HG03097 (cell line): ENCODE measurements around the gene TRIM31.

Source experiments
- ATAC-seq: cut with Tn5 transposase; IDR thresholded peaks from one replicate; pipeline ENCODE4 v1.9.1; 2021; ENCODE audit not compliant: unreplicated experiment, low FRiP score

TRIM31 gene, protein sequence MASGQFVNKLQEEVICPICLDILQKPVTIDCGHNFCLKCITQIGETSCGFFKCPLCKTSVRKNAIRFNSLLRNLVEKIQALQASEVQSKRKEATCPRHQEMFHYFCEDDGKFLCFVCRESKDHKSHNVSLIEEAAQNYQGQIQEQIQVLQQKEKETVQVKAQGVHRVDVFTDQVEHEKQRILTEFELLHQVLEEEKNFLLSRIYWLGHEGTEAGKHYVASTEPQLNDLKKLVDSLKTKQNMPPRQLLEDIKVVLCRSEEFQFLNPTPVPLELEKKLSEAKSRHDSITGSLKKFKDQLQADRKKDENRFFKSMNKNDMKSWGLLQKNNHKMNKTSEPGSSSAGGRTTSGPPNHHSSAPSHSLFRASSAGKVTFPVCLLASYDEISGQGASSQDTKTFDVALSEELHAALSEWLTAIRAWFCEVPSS

DNA sequence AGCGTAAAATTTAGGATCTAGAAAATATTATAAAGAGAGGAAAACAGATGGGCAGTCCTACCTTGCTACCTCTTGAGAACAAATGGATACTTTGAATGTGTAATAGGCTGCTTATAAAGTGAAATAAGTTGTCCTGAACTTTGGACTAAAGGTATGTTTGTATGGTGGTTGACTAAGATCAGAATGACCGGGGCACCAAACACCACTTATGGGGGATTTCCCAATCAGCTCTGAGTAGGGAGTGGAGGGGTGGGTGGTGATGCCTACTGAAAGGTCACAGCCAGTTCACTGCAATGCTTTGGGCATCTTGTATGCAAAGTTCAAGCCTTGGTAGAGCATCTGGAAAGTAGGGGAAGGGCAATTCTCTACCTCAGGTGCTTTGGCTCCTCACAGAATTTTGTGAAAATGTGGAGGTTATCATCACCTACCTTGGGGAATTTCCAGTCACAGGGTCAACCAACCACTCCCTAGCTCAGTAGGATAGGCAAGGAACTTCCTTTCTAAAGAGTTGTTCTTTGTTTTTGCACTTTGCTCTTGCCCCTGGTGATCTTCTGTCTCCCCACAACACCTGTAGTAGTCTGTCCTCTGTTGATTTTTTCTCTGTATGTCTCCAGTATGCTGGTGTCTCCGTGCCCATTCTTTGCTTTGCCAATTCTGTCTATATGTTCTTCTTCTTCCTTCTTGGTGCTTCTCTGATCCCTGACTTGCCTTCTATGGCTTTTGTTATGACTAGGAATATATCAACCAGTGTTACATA, at the start of gene TRIM31:
TRIM31 (minus strand) TSS at position 88 of the 757 bp plus-strand sequence. CDS start 285 bp downstream, outside the sequence.
- peak; percentile 86 for ATAC-seq

DNA sequence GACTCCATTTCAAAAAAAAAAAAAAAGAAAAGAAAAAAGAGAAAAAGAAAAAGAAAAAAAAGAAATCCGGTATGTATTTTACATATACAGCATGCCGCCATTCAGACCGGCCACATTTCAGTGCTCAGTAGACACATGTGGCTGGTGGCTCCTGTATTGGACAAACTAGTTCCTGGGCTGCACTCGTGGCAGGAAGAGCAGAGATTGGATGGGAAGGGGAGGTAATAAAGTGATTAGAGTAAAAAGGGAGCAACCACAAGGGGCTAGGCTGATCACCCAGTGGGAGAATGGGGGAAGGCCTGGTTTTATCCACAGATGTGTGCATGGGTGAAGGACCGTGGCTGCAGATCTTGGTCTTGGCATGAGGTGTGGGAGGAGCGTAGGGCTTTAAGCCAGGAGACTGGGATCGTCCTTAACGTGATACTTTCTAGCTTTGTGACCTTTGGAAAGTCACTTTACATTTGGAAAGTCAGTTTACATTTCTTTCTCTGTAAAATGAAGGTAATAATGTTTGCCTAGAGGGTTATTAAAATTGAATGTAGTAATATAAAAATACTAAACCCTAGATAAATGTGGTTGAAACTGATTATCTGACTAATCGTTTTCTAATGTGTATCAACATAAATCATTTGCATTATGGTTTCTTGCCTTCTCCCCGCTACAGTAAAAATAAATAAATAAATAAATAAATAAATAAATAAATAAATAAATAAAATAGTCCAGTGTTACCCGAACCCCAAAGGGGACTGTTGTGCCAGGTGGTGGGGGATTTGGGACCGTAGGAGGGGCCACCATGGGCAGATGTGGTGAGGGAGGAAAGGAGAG, 49.6 kb upstream of the TRIM31 start:
- no peak for ATAC-seq

DNA sequence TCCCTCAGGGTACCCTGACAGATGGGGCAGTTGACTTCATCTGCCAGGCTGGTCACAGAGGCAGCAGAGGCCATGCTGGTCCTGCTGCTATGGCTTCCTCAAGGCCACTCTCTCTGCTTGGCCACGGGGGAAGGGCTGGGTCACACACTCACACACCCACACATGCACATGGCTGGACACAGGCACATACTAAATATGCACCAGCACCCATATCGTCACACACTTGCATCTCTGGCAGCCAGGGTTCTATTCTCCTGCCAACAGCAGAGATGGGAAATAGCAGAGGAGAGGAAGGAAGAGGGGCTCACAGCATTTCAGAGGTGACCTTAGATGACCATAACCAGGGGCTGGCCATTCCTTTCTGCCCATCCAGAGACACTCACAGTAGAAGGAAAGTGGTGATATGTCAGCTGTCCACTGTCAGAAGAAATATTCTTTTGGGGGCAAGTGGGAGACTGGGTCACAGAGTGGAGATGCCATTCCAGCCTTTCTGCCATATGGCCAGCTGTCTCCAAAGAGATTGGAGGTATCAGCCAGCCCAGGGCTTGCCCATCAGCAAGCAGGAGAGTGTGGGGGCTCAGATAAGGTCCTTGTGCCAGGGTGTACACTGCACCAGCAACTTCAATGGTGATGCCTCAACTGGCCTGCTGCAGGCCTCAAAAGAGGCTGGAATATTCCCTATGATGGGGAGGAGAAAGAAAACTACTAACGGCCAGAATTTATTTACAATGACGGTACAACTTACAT, 48.1 kb upstream of the TRIM31 start, which contains the start of gene TRIM10:
TRIM10 (minus strand) TSS at position 427 of the 747 bp plus-strand sequence; CDS start at position 74, 353 bp downstream.
- no peak for ATAC-seq

DNA sequence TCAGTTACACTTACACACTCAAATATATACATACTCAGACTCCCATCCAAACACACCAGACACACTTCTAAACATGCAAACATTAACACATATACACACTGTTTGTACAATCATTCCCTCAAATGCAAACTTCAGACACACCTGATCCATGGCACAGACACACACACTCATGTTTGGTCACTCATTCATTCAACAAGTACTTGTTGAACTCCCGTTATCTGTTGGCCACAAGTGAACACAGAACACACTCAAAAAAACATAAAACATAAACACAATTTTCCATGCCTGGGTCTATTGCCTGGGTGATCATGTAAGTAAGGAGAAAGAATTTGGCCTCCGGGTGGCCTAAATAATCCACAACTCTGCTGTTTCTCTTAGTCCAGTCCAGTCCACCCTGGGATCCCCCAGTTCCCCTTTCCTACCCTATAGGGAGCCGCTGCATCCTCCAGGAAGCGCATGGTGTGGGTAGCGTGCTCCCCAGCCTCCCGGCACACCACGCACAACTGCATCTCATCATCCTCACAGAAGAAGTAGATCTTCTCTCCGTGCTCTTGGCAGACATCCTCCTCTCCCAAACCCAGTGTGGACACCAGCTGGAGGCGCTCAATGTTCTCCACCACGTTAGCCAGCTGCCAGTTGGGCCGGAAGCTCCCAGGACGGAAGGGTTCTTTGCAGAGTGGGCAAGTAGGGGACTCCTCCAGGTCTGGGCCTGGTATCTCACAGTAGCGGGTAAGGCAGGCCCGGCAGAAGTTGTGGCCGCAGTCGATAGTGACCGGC, 47.3 kb upstream of the TRIM31 start:
- no peak for ATAC-seq

DNA sequence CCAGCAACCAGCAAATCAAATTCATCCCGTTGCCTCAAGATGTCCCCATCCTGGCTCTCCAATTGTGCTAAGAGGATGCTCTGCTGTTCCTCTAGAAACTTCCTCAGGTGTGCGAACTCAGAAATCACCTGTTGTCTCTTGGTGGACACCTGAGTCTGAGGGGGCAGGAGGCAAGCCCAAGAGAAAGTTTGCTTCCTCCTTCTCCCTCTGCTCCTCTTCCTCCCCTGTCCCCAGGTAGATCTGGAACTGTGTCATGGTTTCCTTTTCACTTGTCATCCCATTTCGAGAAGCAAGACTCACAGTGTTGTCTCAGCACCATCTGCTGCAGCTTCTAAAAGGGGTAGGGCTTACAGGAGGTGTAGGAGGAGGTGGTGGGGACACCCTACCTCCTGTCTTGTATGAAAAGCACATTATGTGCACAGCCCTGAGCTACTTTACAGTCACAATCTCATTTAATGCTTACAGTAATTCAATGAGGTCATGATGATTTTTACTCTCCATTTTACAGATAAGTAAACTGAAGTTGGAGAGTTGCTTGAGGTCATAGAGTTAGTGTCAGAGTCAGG, 45.7 kb upstream of the TRIM31 start:
- ATAC-seq: no peak

DNA sequence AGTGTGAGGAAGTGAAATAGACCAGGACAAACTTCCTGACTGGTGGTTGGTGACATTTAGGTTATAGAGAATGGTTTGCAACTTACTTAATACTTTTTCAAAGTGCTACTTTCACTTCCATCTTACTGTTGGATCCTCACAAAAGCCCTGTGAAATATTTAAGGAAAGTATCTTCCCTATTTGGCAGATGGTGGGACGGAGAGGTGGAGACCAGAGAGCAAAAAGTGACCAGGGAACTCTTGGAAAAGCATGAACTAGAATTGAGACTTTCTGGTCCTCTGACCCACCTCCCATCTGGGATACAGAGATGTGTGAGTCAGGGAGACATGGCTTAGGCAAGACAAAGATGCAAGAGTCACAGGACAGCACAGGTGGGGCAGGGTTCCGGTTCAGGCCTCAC, 45.1 kb upstream of the TRIM31 start:
- ATAC-seq: no peak

DNA sequence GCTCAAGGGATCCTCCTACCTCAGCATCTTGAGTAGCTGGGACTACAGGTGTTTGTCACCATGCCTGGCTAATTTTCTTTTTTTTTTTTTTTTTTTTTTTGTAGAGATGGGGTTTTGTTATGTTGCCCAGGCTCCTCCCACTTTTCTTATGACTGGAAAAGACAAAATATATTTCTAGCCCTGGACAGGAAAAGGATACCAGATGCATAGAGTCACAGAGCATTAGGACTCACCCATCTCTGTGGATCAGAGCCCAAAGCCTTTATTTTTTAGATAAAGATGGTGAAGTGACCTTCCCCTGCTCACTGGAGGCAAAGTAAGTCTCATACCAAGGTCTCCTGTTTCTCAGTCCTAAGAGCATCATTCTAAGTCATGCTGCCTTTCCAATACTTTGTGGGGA, 44.7 kb upstream of the TRIM31 start:
- no peak for ATAC-seq

DNA sequence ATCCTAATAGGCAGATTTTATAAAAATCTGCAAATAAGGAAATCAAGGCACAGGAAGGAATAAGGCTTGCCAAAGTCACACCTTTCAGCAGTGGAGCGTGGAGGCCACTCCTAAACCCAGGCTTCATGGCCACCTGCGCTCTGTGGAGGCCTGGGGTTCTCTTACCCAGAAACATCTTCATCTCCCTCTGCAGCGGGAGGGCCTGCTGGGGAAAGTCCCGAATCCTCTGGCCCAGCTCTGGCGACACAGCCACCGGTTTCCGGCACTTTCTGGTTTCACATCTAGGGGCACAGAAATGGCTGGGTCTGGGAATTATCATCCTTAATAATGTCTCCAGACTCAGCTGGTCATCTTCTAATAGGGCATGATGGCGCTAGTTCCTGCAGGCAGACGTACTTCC, 43.9 kb upstream of the TRIM31 start:
- no peak for ATAC-seq

DNA sequence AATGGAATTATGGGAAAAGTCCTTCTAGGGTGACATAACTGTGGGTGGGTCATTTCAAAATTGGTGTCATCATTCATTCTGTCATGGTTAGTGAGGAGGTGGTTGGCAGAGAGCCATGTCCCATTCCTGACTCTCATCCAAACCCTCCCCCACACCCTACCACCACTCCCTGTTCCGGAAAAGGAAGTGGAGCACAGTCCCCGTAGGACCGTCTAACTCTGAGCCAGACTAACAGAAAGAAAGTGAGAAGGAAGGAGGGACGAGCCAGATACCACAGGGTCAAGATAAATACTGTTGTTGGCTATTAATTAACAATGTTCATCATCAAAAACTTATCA, 43.3 kb upstream of the TRIM31 start:
- ATAC-seq: no peak

DNA sequence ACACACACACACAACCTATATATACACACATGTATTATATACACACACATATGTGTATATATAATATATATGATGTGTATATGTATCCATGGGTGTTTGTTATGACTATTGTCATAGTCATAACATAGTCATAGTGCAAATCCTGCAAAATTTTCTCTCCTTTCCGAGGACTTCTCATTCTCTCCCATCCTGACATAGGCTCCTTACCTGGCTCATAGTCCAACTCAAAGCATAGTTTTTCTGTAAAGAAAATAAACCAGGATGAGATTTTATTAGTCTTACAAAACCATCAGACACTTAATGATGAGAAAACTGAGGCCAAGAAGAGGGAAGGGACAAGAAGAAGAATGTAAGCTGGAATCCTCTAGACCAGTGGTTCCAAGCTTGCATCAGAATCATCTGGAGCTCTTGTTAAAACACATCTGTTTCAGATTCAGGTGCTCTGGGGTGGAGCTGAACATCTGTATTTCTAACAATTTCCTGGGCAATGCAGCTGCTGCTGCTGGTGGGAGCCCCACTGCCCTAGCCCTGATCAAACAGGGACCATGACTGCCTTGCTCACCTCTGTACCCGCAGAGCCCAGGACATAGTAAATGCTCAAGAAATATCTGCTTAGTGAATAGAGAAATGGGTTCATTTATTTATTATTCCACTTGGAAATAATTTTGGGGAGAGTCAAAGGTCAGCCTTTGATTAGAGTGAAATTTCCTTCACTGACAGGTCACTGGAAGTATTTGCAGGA, 42.8 kb upstream of the TRIM31 start:
- ATAC-seq: no peak

DNA sequence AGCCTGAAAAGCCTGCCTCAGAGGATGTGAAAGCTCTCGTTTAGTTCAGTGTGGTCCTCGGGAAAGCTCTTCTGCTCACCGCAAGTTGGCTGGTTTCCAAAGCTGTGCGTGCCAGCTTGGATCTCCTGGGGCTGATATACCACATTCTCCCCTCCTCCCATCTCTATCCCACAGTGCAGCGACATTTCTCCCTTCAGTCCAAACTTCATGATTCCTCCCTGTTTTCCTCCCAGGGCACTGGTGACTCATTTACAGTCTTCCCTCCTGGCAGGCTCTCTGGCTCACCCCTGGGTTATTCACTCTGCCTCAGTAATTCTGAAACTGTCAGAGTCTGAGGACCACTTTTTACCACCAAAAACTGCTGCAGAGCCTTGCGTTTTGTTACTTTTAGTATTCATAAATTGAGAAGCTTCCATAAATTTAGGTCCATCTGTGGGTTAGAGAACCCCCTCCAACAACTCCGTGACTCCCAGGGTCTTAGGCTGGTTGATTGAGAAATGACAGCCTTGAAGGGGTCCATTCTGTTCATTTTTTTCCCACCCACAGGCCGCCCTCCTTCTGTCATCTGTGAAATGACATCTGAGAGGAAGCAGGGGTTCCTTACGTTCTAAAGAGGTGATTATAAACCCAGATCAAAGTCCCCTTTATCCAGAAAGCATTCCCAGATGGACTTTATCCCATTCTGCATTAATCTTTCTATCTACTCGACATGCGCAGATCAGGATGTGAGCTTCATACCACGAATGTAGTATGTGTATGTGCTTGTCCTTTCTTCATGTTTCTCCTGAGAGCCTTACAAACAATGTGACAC, 42.0 kb upstream of the TRIM31 start:
- ATAC-seq: no peak

DNA sequence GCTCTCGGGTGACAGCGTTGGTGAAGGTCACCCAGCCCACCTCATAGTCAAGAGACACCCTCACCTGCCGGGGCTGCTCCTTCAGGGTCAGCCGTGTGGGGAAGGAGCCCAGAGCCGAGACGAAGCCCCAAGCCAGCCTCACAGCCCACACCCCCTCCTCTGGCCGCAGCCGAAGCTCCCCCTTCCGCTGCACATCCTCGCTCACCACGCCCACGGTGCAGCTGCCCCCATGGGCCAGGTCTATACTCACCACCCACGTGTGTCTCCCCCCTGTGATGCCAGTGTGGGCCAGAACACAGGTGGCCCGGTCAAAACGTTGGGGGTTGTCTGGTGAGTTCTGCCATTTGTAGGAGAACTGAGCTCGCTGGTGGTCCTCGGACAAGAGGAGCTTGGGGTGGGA, 41.2 kb upstream of the TRIM31 start:
- no peak for ATAC-seq

DNA sequence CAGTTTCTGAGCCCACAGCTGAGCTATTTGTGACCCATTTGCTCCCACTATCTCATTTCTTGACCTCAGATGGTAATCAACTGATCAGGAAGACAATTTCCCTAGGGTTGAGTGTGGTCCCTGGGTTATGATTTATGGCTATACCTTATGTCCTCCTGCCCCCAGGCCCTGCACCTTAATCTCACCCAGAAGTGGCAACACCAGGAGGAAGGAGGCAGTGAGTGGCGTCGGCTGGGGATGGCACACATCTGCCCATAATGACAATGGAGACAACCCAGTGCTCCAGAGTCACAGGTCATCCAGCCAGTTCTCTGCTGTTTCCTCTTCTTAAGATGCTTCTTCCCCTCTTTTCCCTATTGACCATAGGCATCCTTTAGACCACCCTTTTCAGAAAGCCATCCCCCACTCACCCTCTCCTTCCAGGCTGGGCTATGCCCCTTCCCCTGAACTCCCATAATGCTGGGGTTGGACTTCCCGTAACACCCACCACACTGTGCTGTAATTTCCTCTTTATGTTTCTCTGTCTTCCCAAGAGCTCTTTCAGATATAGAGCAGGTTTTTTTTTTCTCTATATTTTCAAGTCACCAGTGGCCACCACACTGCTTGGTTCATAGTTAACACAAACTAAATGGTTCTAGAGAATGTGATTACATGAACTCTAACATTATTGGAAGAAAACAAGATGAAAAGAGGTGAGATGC, 40.2 kb upstream of the TRIM31 start:
- ATAC-seq: no peak

DNA sequence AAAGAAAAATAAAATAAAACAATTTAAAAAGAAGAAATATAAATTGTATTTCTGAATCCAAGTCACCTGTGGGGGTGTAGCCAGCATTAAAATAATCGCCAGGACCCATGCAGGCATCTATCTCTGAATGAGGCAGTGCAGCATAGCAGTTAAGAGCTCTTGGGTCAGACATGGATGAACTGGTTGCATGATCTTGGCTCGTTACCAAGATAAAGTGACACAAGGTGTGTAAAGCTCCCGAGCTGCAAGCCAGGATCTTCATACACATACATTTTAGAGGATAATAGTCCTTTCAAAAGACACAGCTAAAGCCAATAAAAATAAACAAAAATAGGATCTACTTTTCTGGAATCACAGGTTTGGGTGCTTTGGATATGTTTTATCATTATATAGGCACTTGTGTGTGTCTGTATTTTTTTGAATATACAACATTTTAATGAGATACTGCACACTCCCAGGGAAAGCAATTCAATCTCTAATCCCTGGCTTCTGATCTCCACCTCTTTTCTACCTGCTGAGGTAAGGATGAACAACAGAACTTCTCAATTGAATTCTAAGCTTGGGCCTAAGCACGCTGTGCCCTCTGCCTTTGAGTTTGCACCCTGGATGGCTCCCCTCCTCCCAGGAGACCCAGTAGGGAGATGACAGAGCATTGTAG, 39.3 kb upstream of the TRIM31 start:
- ATAC-seq: no peak

DNA sequence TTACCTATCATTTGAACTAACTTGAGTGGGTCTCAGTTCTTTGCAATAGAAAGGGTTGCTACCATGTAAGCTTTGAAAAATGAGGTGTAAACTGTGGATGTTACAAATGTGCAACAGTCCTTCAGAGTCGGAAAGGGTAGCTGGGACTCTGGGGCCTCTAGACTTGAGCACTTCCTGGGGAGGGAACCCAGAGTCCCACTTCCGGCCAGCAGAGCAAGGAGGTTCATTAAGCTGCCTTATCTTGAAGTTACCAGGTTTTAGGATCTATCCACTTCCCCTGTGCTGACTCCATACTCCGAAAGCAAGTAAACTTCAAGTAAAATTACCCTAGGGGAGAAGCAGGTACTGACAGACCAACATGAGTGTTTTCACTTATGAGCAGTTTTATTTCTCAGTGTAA, 38.7 kb upstream of the TRIM31 start:
- ATAC-seq: no peak

DNA sequence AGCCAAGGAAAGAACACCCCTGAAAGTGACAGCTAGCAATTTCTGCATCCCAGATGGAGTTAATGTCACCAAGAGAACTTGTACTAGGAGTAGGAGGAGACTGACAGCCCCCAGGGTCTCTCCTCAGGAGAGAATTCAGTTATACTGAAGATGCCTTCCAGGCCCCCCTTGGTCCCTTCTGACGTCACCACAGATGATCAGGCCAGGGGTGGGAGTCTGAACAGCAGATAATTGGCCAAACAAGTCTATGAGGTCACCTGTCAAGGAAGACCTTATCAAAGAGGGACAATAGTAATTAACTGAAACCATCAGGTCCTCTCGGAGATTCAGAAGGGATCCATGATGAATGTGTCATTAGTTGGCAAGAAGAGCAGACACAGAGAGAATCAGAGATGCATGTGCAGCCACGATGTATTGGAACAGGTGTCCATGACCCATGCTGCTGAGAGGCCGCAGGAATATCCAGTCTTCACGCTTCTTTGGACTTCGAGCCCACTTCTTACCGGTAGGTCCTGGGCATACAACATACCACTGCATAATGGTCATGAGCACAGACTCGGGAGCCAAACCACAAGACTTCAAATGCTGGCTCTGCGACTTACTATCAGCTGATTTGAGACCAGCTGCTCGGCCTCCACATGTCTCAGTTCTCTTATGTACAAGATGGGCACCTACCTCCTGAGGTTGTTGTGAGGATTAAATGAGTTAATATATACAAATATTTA, 37.9 kb upstream of the TRIM31 start:
- ATAC-seq: no peak
